HepG2 (cell line): Measurements from ENCODE around the gene KMT2B. TPM values are rescaled to one million over a fixed set of nuclear protein-coding genes. Genes with fewer than 3 reads are reported as not detected.
A peak's percentile ranks its signal among the peaks of the same experiment; 100 is the strongest.

Experiments
- AGO1 ChIP-seq: fragments of 200-400 bp; formaldehyde crosslinking; IDR thresholded peaks from 2 replicates; pipeline ENCODE4 v1.6.1; 2017; ENCODE audit warnings: mild to moderate bottlenecking, low read depth, low read length, moderate library complexity; ENCODE audit not compliant: poor library complexity, severe bottlenecking
- CEBPB ChIP-seq: IDR thresholded peaks from 2 replicates; pipeline ENCODE4 v1.6.1; 2011; ENCODE audit warnings: low read depth, low read length, improper control_type of control experiment, borderline replicate concordance
- GPN1 ChIP-seq: sonication (generic); formaldehyde crosslinking; IDR thresholded peaks from 2 replicates; pipeline ENCODE4 v1.5.1; 2020; ENCODE audit warnings: missing genetic modification reagents, borderline replicate concordance
- GZF1 ChIP-seq: sonication (generic); formaldehyde crosslinking; IDR thresholded peaks from 2 replicates; pipeline ENCODE4 v1.5.1; 2020; ENCODE audit warnings: mild to moderate bottlenecking, missing genetic modification reagents
- IKZF5 ChIP-seq: IDR thresholded peaks from 2 replicates; pipeline ENCODE4 v1.6.1; 2018; ENCODE audit warnings: missing genetic modification reagents, mild to moderate bottlenecking, missing compliant biosample characterization
- KLF12 ChIP-seq: sonication (generic); formaldehyde crosslinking; IDR thresholded peaks from 2 replicates; pipeline ENCODE4 v1.4.0; 2020; ENCODE audit warnings: missing genetic modification reagents, borderline replicate concordance
- MAZ ChIP-seq, 2 experiments: sonication (generic) in 1 of 2; formaldehyde crosslinking in 1 of 2; IDR thresholded peaks; 2 replicates each; pipeline versions ENCODE4 v1.5.0 to v1.6.1; 2012 to 2020; ENCODE audit warnings: low read depth in 2 of 2, mild to moderate bottlenecking in 2 of 2, borderline replicate concordance in 1 of 2, improper control_type of control experiment in 1 of 2, low read length in 1 of 2, missing genetic modification reagents in 1 of 2, moderate library complexity in 1 of 2
- MEF2D ChIP-seq: sonication (generic); formaldehyde crosslinking; IDR thresholded peaks from 2 replicates; pipeline ENCODE4 v1.5.1; 2020; ENCODE audit warnings: mild to moderate bottlenecking, missing genetic modification reagents
- MEIS2 ChIP-seq: sonication (generic); formaldehyde crosslinking; IDR thresholded peaks from 2 replicates; pipeline ENCODE4 v1.9.0; 2021; ENCODE audit warnings: mild to moderate bottlenecking, missing genetic modification reagents
- NCOA5 ChIP-seq: sonication (generic); formaldehyde crosslinking; IDR thresholded peaks from 2 replicates; pipeline ENCODE4 v1.4.0; 2020; ENCODE audit warnings: missing genetic modification reagents
- NCOR1 ChIP-seq: fragments of 200-600 bp; sonication (generic); IDR thresholded peaks from 2 replicates; pipeline ENCODE4 v1.7.0; 2017; ENCODE audit warnings: antibody characterized with exemption, low read length, borderline replicate concordance
- NFE2L1 ChIP-seq: sonication (generic); formaldehyde crosslinking; IDR thresholded peaks from 2 replicates; pipeline ENCODE4 v1.4.0; 2020; ENCODE audit warnings: missing genetic modification reagents, mild to moderate bottlenecking, borderline replicate concordance
- NRL ChIP-seq: sonication (generic); formaldehyde crosslinking; IDR thresholded peaks from 2 replicates; pipeline ENCODE4 v1.5.0; 2020; ENCODE audit warnings: missing genetic modification reagents, mild to moderate bottlenecking, moderate library complexity, borderline replicate concordance
- POLR2AphosphoS5 ChIP-seq: IDR thresholded peaks from 2 replicates; pipeline ENCODE4 v1.6.1; 2012; ENCODE audit warnings: low read depth, low read length
- PPARG ChIP-seq: conservative IDR thresholded peaks from 2 replicates; pipeline ENCODE4 v1.6.1; 2016; ENCODE audit warnings: missing biosample characterization, missing genetic modification reagents
- RARG ChIP-seq: sonication (generic); formaldehyde crosslinking; IDR thresholded peaks from 2 replicates; pipeline ENCODE4 v1.4.0; 2020; ENCODE audit warnings: low read depth, mild to moderate bottlenecking, missing genetic modification reagents
- RXRB ChIP-seq: IDR thresholded peaks from 2 replicates; pipeline ENCODE4 v1.6.1; 2016; ENCODE audit warnings: borderline replicate concordance, missing genetic modification reagents, missing compliant biosample characterization
- SSRP1 ChIP-seq: IDR thresholded peaks from 2 replicates; pipeline ENCODE4 v1.6.1; 2016; ENCODE audit warnings: control low read depth
- TBX2 ChIP-seq: sonication (generic); formaldehyde crosslinking; IDR thresholded peaks from 2 replicates; pipeline ENCODE4 v1.5.0; 2020; ENCODE audit warnings: missing genetic modification reagents, mild to moderate bottlenecking, borderline replicate concordance
- USF2 ChIP-seq, 2 experiments: sonication (generic) in 1 of 2; formaldehyde crosslinking in 1 of 2; IDR thresholded peaks; 2 replicates each; pipeline versions ENCODE4 v1.5.1 to v1.6.1; 2011 to 2020; ENCODE audit warnings: borderline replicate concordance in 1 of 2, low read depth in 1 of 2, low read length in 1 of 2, mild to moderate bottlenecking in 1 of 2, missing genetic modification reagents in 1 of 2, moderate library complexity in 1 of 2
- ZBTB1 ChIP-seq: sonication (generic); formaldehyde crosslinking; IDR thresholded peaks from 2 replicates; pipeline ENCODE4 v1.4.0; 2020; ENCODE audit warnings: missing genetic modification reagents, borderline replicate concordance
- ZBTB42 ChIP-seq: sonication (generic); formaldehyde crosslinking; IDR thresholded peaks from 2 replicates; pipeline ENCODE4 v1.5.0; 2020; ENCODE audit warnings: mild to moderate bottlenecking, missing genetic modification reagents
- ZKSCAN1 ChIP-seq: fragments of 150-350 bp; IDR thresholded peaks from 2 replicates; pipeline ENCODE4 v1.6.1; 2014; ENCODE audit warnings: low read length
- ZNF30 ChIP-seq: sonication (generic); formaldehyde crosslinking; IDR thresholded peaks from 2 replicates; pipeline ENCODE4 v1.5.0; 2020; ENCODE audit warnings: mild to moderate bottlenecking, missing genetic modification reagents
- ZNF367 ChIP-seq: sonication (generic); formaldehyde crosslinking; IDR thresholded peaks from 2 replicates; pipeline ENCODE4 v1.4.0; 2020; ENCODE audit warnings: missing genetic modification reagents, borderline replicate concordance
- ZNF430 ChIP-seq: sonication (generic); formaldehyde crosslinking; IDR thresholded peaks from 2 replicates; pipeline ENCODE4 v1.9.0; 2021; ENCODE audit warnings: mild to moderate bottlenecking, missing genetic modification reagents
- ZNF605 ChIP-seq: sonication (generic); formaldehyde crosslinking; IDR thresholded peaks from 2 replicates; pipeline ENCODE4 v1.8.0; 2022; ENCODE audit warnings: mild to moderate bottlenecking, missing genetic modification reagents
- ZZZ3 ChIP-seq: sonication (generic); formaldehyde crosslinking; IDR thresholded peaks from 2 replicates; pipeline ENCODE4 v1.4.0; 2020; ENCODE audit warnings: missing genetic modification reagents, mild to moderate bottlenecking, borderline replicate concordance
- polyA plus RNA-seq, 8 experiments: library from polyadenylated mRNA; depleted of rRNA in 3 of 8; stranded (reverse) in 7 of 8; unstranded in 1 of 8; fragments of >200 nt; fragmentation: Illumina TruSeq in 4 of 8; extraction: Trizol in 4 of 8; gene quantifications; 2 replicates each; pipeline versions ENCODE4 v1.2.1 to v1.2.3, GENCODE V29; 2011 to 2016; ENCODE audit warnings: low read depth in 4 of 8, missing spikeins in 1 of 8, mixed read lengths in 1 of 8; ENCODE audit not compliant: insufficient read depth in 1 of 8
- total RNA-seq, 5 experiments: library from RNA; depleted of rRNA; stranded (reverse); fragments of >200 nt; fragmentation: Illumina TruSeq; extraction: Trizol; gene quantifications; 2 replicates each; pipeline ENCODE4 v1.2.3, GENCODE V29; 2016; ENCODE audit warnings: low read depth in 1 of 5

KMT2B gene
- total and polyA plus RNA-seq, 2 of the 13 experiments (the other 11 are each of a cell fraction or from before 2014, with no cell fraction given): 6.2 to 16.9 TPM

- TF ChIP-seq KLF12 (0 out of 2 replicates have a peak, but pooled peaks have one; percentile 37), ZZZ3 (CRISPR knock-in tag) (no peak), MEIS2 (CRISPR knock-in tag) (no peak), MEF2D (CRISPR knock-in tag) (no peak), NRL (CRISPR knock-in tag) (no peak), AGO1 (no peak), ZBTB42 (CRISPR knock-in tag) (no peak), ZBTB1 (CRISPR knock-in tag) (no peak), RXRB (CRISPR knock-in tag) (no peak), RARG (CRISPR knock-in tag) (no peak), ZNF430 (CRISPR knock-in tag) (no peak), MAZ (IDR thresholded peaks at IDR 0.05; ENCODE audit: borderline replicate concordance, low read depth, low read length) (no peak), MAZ (CRISPR knock-in tag; IDR thresholded peaks at IDR 0.05; ENCODE audit: low read depth) (no peak), IKZF5 (CRISPR knock-in tag) (no peak), ZKSCAN1 (no peak), PPARG (CRISPR knock-in tag) (no peak), GPN1 (CRISPR knock-in tag) (no peak), GZF1 (CRISPR knock-in tag) (no peak), ZNF367 (no peak), TBX2 (CRISPR knock-in tag) (no peak), POLR2AphosphoS5 (no peak), ZNF605 (CRISPR knock-in tag) (no peak), NCOR1 (no peak; the same call in 1 of the 2 replicates), USF2 (IDR thresholded peaks at IDR 0.05; ENCODE audit: low read depth, low read length) (no peak), USF2 (CRISPR knock-in tag; IDR thresholded peaks at IDR 0.05; ENCODE audit: borderline replicate concordance) (no peak), SSRP1 (no peak), NFE2L1 (CRISPR knock-in tag) (no peak), CEBPB (no peak), NCOA5 (no peak), ZNF30 (CRISPR knock-in tag) (no peak)
These were observed 68.7 kb downstream of the KMT2B start (continued) for GRCh38 chr19:35786299-35787160.
